WTC11 (cell line): ENCODE data around the gene MRC1. TPM values are rescaled to one million over a fixed set of nuclear protein-coding genes. Genes with fewer than 3 reads are reported as not detected.

ENCODE experiments used
- ATAC-seq: fragments of 200-7000 bp; cut with Tn5 transposase; 2 replicates; pipeline ENCODE4 v1.10.0; 2021; ENCODE audit warnings: mild to moderate bottlenecking, moderate library complexity
- CTCF ChIA-PET: fragments of 300-600 bp; sonication (Branson Sonifier 250); formaldehyde crosslinking; loops from one replicate; lab custom pipeline; 2021; ENCODE audit warnings: antibody characterized with exemption; lab: Charles Lee
- POLR2A ChIA-PET: fragments of 350-600 bp; sonication (Branson Sonifier 250); formaldehyde crosslinking; loops from one replicate; lab custom pipeline; 2021; ENCODE audit warnings: antibody characterized with exemption; lab: Charles Lee
- DNase-seq: peaks from one replicate; pipeline ENCODE4 v3.0.0; 2021; ENCODE audit warnings: low spot score
- H3K27ac Mint-ChIP-seq: 2 replicates; pipeline ENCODE4 v1.8.0; 2021; ENCODE audit warnings: mixed read lengths
- H3K27me3 Mint-ChIP-seq: 2 replicates; pipeline ENCODE4 v1.8.0; 2021; ENCODE audit warnings: low read depth, mild to moderate bottlenecking, moderate library complexity, mixed read lengths
- H3K36me3 Mint-ChIP-seq: 2 replicates; pipeline ENCODE4 v1.8.0; 2021; ENCODE audit warnings: mixed read lengths
- H3K4me1 Mint-ChIP-seq: 2 replicates; pipeline ENCODE4 v1.8.0; 2022; ENCODE audit warnings: mixed read lengths
- H3K4me3 Mint-ChIP-seq: 2 replicates; pipeline ENCODE4 v1.8.0; 2021; ENCODE audit warnings: mild to moderate bottlenecking, moderate library complexity, mixed read lengths
- H3K9me3 Mint-ChIP-seq: 2 replicates; pipeline ENCODE4 v1.8.0; 2021; ENCODE audit warnings: mixed read lengths
- CREM ChIP-seq: sonication (generic); formaldehyde crosslinking; IDR thresholded peaks from 2 replicates; pipeline ENCODE4 v1.8.1; 2022; ENCODE audit warnings: mild to moderate bottlenecking, missing genetic modification reagents, moderate library complexity
- FOXK1 ChIP-seq: sonication (generic); formaldehyde crosslinking; IDR thresholded peaks from 2 replicates; pipeline ENCODE4 v1.8.0; 2022; ENCODE audit warnings: mild to moderate bottlenecking, moderate library complexity, missing genetic modification reagents
- GRHL2 ChIP-seq: fragments of 250-450 bp; sonication (Bioruptor Pico); IDR thresholded peaks from 2 replicates; pipeline ENCODE4 v1.8.0; 2022; ENCODE audit warnings: mild to moderate bottlenecking, moderate library complexity; ENCODE audit not compliant: insufficient replicate concordance, severe bottlenecking
- IRF2 ChIP-seq: sonication (generic); formaldehyde crosslinking; IDR thresholded peaks from 2 replicates; pipeline ENCODE4 v1.8.0; 2022; ENCODE audit warnings: low read depth, missing genetic modification reagents, borderline replicate concordance
- NR3C1 ChIP-seq: sonication (generic); formaldehyde crosslinking; conservative IDR thresholded peaks from 2 replicates; pipeline ENCODE4 v1.8.1; 2023; ENCODE audit warnings: low read depth, mild to moderate bottlenecking, missing genetic modification reagents
- TCF7 ChIP-seq: sonication (generic); formaldehyde crosslinking; IDR thresholded peaks from 2 replicates; pipeline ENCODE4 v1.8.0; 2022; ENCODE audit warnings: mild to moderate bottlenecking, low read depth, missing genetic modification reagents, moderate library complexity
- TEAD1 ChIP-seq: sonication (generic); formaldehyde crosslinking; IDR thresholded peaks from 2 replicates; pipeline ENCODE4 v1.8.0; 2022; ENCODE audit warnings: mild to moderate bottlenecking, missing genetic modification reagents
- TEAD4 ChIP-seq: sonication (generic); formaldehyde crosslinking; IDR thresholded peaks from 2 replicates; pipeline ENCODE4 v1.8.0; 2022; ENCODE audit warnings: mild to moderate bottlenecking, missing genetic modification reagents
- ZBTB21 ChIP-seq: sonication (generic); formaldehyde crosslinking; IDR thresholded peaks from 2 replicates; pipeline ENCODE4 v1.8.1; 2023; ENCODE audit warnings: mild to moderate bottlenecking, missing genetic modification reagents, borderline replicate concordance
- ZNF232 ChIP-seq: sonication (generic); formaldehyde crosslinking; IDR thresholded peaks from 2 replicates; pipeline ENCODE4 v1.8.0; 2022; ENCODE audit warnings: mild to moderate bottlenecking, missing genetic modification reagents
- ZNF263 ChIP-seq: sonication (generic); formaldehyde crosslinking; IDR thresholded peaks from 2 replicates; pipeline ENCODE4 v1.8.1; 2022; ENCODE audit warnings: low read depth, mild to moderate bottlenecking, moderate library complexity, missing genetic modification reagents
- ZNF416 ChIP-seq: fragments of 250-450 bp; sonication (Bioruptor Pico); IDR thresholded peaks from 2 replicates; pipeline ENCODE4 v1.9.0; 2021; ENCODE audit warnings: mild to moderate bottlenecking, inconsistent platforms
- total RNA-seq: library from RNA; stranded (reverse); gene quantifications from 3 replicates; pipeline ENCODE4 v1.2.3, GENCODE V29; 2021
- TF ChIP-seq, protein P1 (sequence below): sonication (generic); formaldehyde crosslinking; conservative IDR thresholded peaks from 2 replicates; pipeline ENCODE4 v1.8.1; 2022; ENCODE audit warnings: mild to moderate bottlenecking, missing genetic modification reagents
- TF ChIP-seq, protein P2 (sequence below): sonication (generic); formaldehyde crosslinking; IDR thresholded peaks from 2 replicates; pipeline ENCODE4 v1.8.1; 2022; ENCODE audit warnings: mild to moderate bottlenecking, moderate library complexity, missing genetic modification reagents
- TF ChIP-seq, protein P3 (sequence below): fragments of 200-600 bp; IDR thresholded peaks from 2 replicates; pipeline ENCODE4 v1.8.0; 2022; ENCODE audit warnings: antibody characterized with exemption
- TF ChIP-seq, protein P4 (sequence below): sonication (generic); formaldehyde crosslinking; IDR thresholded peaks from 2 replicates; pipeline ENCODE4 v1.8.1; 2022; ENCODE audit warnings: mild to moderate bottlenecking, missing genetic modification reagents, moderate library complexity, borderline replicate concordance
- TF ChIP-seq, protein P5 (sequence below): sonication (generic); formaldehyde crosslinking; IDR thresholded peaks from 2 replicates; pipeline ENCODE4 v1.8.0; 2022; ENCODE audit warnings: mild to moderate bottlenecking, missing genetic modification reagents
- TF ChIP-seq, protein P6 (sequence below): sonication (generic); formaldehyde crosslinking; IDR thresholded peaks from 2 replicates; pipeline ENCODE4 v1.8.0; 2022; ENCODE audit warnings: missing genetic modification reagents
- TF ChIP-seq, protein P7 (sequence below): sonication (generic); formaldehyde crosslinking; IDR thresholded peaks from 2 replicates; pipeline ENCODE4 v1.8.0; 2022; ENCODE audit warnings: mild to moderate bottlenecking, missing genetic modification reagents
- TF ChIP-seq, protein P8 (sequence below): fragments of 250-450 bp; sonication (Bioruptor Pico); IDR thresholded peaks from 2 replicates; pipeline ENCODE4 v2.1.2; 2022; ENCODE audit warnings: mild to moderate bottlenecking, moderate library complexity

Gene MRC1
- total RNA-seq, 1 experiment from 2014 or later, result 0.33 TPM

DNA sequence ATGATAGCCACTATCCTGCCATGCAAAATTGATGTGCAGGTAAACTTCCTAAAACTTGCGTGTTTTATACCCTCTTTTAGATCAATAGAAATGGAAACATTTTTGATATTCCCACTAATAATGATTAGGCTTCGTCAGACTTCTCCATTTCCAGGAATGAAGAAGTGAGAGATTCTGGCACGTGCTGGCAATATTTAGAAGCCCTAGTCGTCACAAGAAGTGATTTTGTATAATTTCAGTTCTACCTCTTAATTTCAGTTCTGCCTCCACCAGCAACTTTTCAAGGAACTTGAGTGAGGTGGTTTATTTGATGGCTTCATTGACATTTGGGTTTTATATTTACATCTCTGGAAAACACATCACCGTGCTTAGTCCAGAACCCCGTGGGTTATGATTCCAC, 61.9 kb downstream of the MRC1 start:
- ATAC-seq, result no peak
- H3K4me1 Mint-ChIP-seq, result no peaks in the 10 kb centered on the region

DNA sequence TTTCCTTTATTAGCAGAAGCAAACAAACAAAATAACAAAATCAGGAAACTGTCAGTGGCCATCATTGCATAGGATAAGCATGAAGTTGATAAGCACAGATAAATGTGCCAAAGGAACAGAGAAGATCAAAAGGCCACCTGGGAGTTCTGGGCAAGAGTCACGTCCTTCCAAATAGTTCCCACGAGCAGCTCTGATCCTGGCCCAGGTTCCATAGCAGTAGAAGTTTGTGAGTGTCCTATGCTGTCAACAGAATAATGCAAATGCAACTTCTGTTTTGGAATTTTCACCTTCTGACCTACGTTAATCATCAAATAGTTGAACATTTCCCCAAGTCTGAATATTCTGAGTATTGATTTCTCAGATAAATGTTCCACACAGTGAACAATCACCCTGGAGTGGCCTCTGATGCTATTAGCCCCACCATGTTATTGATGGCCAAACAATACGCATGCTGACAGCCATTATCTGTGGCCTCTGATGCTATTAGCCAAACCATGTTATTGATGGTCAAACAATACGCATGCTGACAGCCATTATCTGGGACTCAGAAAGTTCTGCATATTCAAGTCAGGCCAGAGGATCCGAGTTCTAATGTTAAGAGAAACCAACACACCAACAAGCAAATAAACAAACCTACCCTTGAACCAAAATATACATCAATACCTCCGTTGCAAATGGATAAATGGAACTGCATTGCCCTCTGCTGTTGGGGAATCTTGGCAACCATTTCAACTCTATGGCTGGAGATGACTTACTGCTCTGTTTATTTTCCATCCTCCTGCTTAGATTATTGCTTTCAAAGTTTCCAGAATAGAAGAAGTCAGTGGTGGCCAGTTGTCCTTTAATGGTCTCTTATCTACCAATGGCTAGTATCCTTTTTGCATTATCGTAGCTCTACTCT, 63.3 kb downstream of the MRC1 start:
- Mint-ChIP-seq H3K9me3 (no peaks in the 10 kb centered on the region), H3K27ac (no peak overlapping the region), H3K36me3 (no peaks in the 10 kb centered on the region), H3K4me3 (no peak overlapping the region), H3K27me3 (no peaks in the 10 kb centered on the region; the same call in 1 of the 2 replicates), H3K4me1 (no peaks in the 10 kb centered on the region)
- ATAC-seq (no peak), DNase-seq (no peak)
- ChIA-PET POLR2A (interaction anchor here (0.6 kb wide), 1 partner anchor 149 kb away, joined by 3 read pairs; no protein-coding TSS in a partner anchor), CTCF (interaction anchor here (1.4 to 1.9 kb wide), 2 partner anchors 32 to 344 kb away, joined by 3 to 6 read pairs; no protein-coding TSS in a partner anchor)
- no peak for TF ChIP-seq CREM (CRISPR knock-in tag)
- no peak for TF ChIP-seq TCF7 (CRISPR knock-in tag)
- TF ChIP-seq, protein P1, sequence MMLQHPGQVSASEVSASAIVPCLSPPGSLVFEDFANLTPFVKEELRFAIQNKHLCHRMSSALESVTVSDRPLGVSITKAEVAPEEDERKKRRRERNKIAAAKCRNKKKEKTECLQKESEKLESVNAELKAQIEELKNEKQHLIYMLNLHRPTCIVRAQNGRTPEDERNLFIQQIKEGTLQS, result no peak
- TF ChIP-seq, protein P2, sequence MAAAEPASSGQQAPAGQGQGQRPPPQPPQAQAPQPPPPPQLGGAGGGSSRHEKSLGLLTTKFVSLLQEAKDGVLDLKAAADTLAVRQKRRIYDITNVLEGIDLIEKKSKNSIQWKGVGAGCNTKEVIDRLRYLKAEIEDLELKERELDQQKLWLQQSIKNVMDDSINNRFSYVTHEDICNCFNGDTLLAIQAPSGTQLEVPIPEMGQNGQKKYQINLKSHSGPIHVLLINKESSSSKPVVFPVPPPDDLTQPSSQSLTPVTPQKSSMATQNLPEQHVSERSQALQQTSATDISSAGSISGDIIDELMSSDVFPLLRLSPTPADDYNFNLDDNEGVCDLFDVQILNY (CRISPR knock-in tag), result no peak
- TF ChIP-seq FOXK1 (CRISPR knock-in tag), result no peak

More for the DNA sequence above, 61.9 kb downstream of the MRC1 start:
- Mint-ChIP-seq H3K36me3 (no peaks in the 10 kb centered on the region), H3K27me3 (no peaks in the 10 kb centered on the region; the same call in 1 of the 2 replicates), H3K27ac (no peak overlapping the region), H3K4me3 (no peak overlapping the region), H3K9me3 (no peaks in the 10 kb centered on the region)
- ChIA-PET CTCF (interaction anchor here (1.1 kb wide), 1 partner anchor 69 kb away, joined by 3 read pairs; no protein-coding TSS in a partner anchor), POLR2A (no interaction called here)
- DNase-seq, result no peak
- no peak for TF ChIP-seq TCF7 (CRISPR knock-in tag)
- TF ChIP-seq ZBTB21, result no peak
- no peak for TF ChIP-seq NR3C1 (CRISPR knock-in tag)
- no peak for TF ChIP-seq GRHL2 (CRISPR knock-in tag)
- TF ChIP-seq, protein P3, sequence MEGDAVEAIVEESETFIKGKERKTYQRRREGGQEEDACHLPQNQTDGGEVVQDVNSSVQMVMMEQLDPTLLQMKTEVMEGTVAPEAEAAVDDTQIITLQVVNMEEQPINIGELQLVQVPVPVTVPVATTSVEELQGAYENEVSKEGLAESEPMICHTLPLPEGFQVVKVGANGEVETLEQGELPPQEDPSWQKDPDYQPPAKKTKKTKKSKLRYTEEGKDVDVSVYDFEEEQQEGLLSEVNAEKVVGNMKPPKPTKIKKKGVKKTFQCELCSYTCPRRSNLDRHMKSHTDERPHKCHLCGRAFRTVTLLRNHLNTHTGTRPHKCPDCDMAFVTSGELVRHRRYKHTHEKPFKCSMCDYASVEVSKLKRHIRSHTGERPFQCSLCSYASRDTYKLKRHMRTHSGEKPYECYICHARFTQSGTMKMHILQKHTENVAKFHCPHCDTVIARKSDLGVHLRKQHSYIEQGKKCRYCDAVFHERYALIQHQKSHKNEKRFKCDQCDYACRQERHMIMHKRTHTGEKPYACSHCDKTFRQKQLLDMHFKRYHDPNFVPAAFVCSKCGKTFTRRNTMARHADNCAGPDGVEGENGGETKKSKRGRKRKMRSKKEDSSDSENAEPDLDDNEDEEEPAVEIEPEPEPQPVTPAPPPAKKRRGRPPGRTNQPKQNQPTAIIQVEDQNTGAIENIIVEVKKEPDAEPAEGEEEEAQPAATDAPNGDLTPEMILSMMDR, result no peak
- no peak for TF ChIP-seq ZNF263 (CRISPR knock-in tag)
- TF ChIP-seq, protein P4, sequence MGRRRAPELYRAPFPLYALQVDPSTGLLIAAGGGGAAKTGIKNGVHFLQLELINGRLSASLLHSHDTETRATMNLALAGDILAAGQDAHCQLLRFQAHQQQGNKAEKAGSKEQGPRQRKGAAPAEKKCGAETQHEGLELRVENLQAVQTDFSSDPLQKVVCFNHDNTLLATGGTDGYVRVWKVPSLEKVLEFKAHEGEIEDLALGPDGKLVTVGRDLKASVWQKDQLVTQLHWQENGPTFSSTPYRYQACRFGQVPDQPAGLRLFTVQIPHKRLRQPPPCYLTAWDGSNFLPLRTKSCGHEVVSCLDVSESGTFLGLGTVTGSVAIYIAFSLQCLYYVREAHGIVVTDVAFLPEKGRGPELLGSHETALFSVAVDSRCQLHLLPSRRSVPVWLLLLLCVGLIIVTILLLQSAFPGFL (CRISPR knock-in tag), result no peak
- no peak for TF ChIP-seq IRF2
- no peak for TF ChIP-seq ZNF232
- TF ChIP-seq ZNF416 (CRISPR knock-in tag), result no peak
- TF ChIP-seq TEAD1 (CRISPR knock-in tag), result no peak

DNA sequence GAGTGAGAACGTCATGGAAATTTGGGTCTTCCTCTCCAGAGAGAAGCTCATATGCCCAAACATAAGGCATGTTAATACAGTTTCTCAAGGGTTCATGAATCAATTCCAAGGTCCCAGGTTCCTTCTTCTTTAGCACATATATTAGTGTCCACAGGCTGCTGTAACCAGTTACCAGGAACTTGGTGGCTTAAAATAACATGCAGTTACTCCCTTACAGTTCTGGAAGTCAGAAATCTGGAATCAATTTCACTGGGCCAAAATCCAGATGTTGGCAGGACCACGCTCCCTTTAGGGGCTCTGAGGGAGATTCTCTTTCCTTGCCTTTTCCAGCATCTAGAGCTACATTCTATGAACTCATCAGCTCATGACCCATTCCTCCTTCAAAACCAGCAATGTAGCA, 64.8 kb downstream of the MRC1 start:
- ATAC-seq, result no peak
- TF ChIP-seq, protein P5, sequence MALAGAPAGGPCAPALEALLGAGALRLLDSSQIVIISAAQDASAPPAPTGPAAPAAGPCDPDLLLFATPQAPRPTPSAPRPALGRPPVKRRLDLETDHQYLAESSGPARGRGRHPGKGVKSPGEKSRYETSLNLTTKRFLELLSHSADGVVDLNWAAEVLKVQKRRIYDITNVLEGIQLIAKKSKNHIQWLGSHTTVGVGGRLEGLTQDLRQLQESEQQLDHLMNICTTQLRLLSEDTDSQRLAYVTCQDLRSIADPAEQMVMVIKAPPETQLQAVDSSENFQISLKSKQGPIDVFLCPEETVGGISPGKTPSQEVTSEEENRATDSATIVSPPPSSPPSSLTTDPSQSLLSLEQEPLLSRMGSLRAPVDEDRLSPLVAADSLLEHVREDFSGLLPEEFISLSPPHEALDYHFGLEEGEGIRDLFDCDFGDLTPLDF (CRISPR knock-in tag), result no peak
- TF ChIP-seq, protein P6, sequence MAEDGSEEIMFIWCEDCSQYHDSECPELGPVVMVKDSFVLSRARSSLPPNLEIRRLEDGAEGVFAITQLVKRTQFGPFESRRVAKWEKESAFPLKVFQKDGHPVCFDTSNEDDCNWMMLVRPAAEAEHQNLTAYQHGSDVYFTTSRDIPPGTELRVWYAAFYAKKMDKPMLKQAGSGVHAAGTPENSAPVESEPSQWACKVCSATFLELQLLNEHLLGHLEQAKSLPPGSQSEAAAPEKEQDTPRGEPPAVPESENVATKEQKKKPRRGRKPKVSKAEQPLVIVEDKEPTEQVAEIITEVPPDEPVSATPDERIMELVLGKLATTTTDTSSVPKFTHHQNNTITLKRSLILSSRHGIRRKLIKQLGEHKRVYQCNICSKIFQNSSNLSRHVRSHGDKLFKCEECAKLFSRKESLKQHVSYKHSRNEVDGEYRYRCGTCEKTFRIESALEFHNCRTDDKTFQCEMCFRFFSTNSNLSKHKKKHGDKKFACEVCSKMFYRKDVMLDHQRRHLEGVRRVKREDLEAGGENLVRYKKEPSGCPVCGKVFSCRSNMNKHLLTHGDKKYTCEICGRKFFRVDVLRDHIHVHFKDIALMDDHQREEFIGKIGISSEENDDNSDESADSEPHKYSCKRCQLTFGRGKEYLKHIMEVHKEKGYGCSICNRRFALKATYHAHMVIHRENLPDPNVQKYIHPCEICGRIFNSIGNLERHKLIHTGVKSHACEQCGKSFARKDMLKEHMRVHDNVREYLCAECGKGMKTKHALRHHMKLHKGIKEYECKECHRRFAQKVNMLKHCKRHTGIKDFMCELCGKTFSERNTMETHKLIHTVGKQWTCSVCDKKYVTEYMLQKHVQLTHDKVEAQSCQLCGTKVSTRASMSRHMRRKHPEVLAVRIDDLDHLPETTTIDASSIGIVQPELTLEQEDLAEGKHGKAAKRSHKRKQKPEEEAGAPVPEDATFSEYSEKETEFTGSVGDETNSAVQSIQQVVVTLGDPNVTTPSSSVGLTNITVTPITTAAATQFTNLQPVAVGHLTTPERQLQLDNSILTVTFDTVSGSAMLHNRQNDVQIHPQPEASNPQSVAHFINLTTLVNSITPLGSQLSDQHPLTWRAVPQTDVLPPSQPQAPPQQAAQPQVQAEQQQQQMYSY (CRISPR knock-in tag), result no peak
- TF ChIP-seq, protein P7, sequence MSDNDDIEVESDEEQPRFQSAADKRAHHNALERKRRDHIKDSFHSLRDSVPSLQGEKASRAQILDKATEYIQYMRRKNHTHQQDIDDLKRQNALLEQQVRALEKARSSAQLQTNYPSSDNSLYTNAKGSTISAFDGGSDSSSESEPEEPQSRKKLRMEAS, result no peak
- TF ChIP-seq, protein P8, sequence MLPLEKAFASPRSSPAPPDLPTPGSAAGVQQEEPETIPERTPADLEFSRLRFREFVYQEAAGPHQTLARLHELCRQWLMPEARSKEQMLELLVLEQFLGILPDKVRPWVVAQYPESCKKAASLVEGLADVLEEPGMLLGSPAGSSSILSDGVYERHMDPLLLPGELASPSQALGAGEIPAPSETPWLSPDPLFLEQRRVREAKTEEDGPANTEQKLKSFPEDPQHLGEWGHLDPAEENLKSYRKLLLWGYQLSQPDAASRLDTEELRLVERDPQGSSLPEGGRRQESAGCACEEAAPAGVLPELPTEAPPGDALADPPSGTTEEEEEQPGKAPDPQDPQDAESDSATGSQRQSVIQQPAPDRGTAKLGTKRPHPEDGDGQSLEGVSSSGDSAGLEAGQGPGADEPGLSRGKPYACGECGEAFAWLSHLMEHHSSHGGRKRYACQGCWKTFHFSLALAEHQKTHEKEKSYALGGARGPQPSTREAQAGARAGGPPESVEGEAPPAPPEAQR (CRISPR knock-in tag), result no peak
- TF ChIP-seq TEAD4 (CRISPR knock-in tag), result no peak

More for the DNA sequence above, 64.8 kb downstream of the MRC1 start:
- no peak overlapping the region for H3K4me3 Mint-ChIP-seq
- DNase-seq, result no peak
- H3K36me3 Mint-ChIP-seq, result no peaks in the 10 kb centered on the region
- H3K4me1 Mint-ChIP-seq, result no peaks in the 10 kb centered on the region
- H3K27ac Mint-ChIP-seq, result no peak overlapping the region
- no peaks in the 10 kb centered on the region for H3K9me3 Mint-ChIP-seq
- CTCF ChIA-PET, result interaction anchor here (1.4 to 1.9 kb wide), 2 partner anchors 30 to 342 kb away, joined by 3 to 6 read pairs; no protein-coding TSS in a partner anchor
- POLR2A ChIA-PET, result no interaction called here
- no peaks in the 10 kb centered on the region for H3K27me3 Mint-ChIP-seq
